ENCODE results near the gene LHFPL6. TPM values are rescaled to one million over a fixed set of nuclear protein-coding genes. Genes with fewer than 3 reads are reported as not detected.

Gene LHFPL6
- total RNA-seq, 2 experiments from 2014 or later, result 0.60 to 0.74 TPM

DNA sequence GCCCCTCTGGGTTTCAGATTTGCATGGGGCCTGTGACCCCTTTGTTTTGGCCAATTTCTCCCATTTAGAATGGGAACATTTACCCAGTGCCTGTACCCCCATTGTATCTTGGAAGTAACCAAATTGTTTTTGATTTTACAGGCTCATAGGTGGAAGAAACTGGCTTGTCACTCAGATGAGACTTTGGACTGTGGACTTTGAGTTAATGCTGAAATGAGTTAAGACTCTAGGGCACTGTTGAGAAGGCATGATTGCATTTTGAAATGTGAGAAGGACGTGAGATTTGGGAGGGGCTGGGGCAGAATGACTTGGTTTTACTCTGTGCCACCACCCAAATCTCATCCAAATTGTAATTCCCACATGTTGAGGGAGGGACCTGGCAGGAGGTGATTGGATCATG lies 306.0 kb downstream of the LHFPL6 start:
- Mint-ChIP-seq H3K27me3 (peaks cover 2% of the 10 kb centered on the region), H3K4me3 (no peak overlapping the region), H3K9me3 (no peaks in the 10 kb centered on the region), H3K27ac (no peak overlapping the region), H3K36me3 (ENCODE audit: low read depth) (no peaks in the 10 kb centered on the region), H3K4me1 (ENCODE audit: low read depth) (no peaks in the 10 kb centered on the region)
- no peak for TF ChIP-seq CTCF (IDR thresholded peaks at IDR 0.05)
- no peak for ATAC-seq
- intact Hi-C loops (cut with micrococcal nuclease), result no loop called here
- POLR2A ChIA-PET, result no interaction called here
- no peak for DNase-seq
- CTCF ChIA-PET, result no interaction called here

GRCh38 chr13:39296193-39296592 lies 306.8 kb downstream of the LHFPL6 start:
- Mint-ChIP-seq H3K9me3 (no peaks in the 10 kb centered on the region), H3K4me3 (no peak overlapping the region), H3K4me1 (ENCODE audit: low read depth) (no peaks in the 10 kb centered on the region), H3K36me3 (ENCODE audit: low read depth) (no peaks in the 10 kb centered on the region), H3K27ac (no peak overlapping the region), H3K27me3 (peaks cover 2% of the 10 kb centered on the region)
- intact Hi-C loops (cut with micrococcal nuclease), result no loop called here
- POLR2A ChIA-PET, result no interaction called here
- CTCF ChIA-PET, result no interaction called here
- TF ChIP-seq CTCF (IDR thresholded peaks at IDR 0.05), result no peak
- no peak for DNase-seq
- no peak for ATAC-seq

Other genes starting within 250 kb of the LHFPL6 start
- 10 to 100 TPM; 25.5 to 26.4 TPM for gene COG6, start 52.5 kb upstream of the LHFPL6 start, total RNA-seq

Data from activated CD8-positive, alpha-beta T cell treated with anti-CD3 and anti-CD28 coated beads for 36 hours (primary cell).